ENCODE data around the gene CCDC169. TPM values are rescaled to one million over a fixed set of nuclear protein-coding genes. Genes with fewer than 3 reads are reported as not detected.

The CCDC169 gene
- total RNA-seq, 3 donors from 2014 or later (not counting 1 experiment from before 2014, with no cell fraction given): not detected

Other genes with a start within 250 kb of the CCDC169 start
- gene DCLK1, start 166.4 kb downstream of the CCDC169 start, total RNA-seq: not detected
- gene SOHLH2, start 83.3 kb downstream of the CCDC169 start, total RNA-seq: not detected
- gene SPART, start 48.6 kb upstream of the CCDC169 start, total RNA-seq: 10 to 100 TPM; 29.2 to 31.2 (median 30.6) TPM
- 1 to 10 TPM in 1 of 3 donors, under 1 TPM in 1, not detected in 1; 0.20 to 7.7 TPM for gene CCNA1, start 134.7 kb upstream of the CCDC169 start, total RNA-seq